GM21515 (cell line): ENCODE results near the gene PSMB8.
"Not testable (repeated sequence)": the region's sequence is repeated elsewhere in the genome, so short reads cannot be mapped to it uniquely, and the experiment has no call there.

ENCODE experiments used
- ATAC-seq: cut with Tn5 transposase; IDR thresholded peaks from one replicate; pipeline ENCODE4 v1.9.1; 2021; ENCODE audit not compliant: unreplicated experiment

The PSMB8 gene

GRCh38 chr6:32843979-32844838 lies at the start of gene PSMB8:
Gene PSMB8 (minus strand): TSS chr6:32844047. CDS start chr6:32843996, 51 bp downstream.
- peak; percentile 65 for ATAC-seq

DNA sequence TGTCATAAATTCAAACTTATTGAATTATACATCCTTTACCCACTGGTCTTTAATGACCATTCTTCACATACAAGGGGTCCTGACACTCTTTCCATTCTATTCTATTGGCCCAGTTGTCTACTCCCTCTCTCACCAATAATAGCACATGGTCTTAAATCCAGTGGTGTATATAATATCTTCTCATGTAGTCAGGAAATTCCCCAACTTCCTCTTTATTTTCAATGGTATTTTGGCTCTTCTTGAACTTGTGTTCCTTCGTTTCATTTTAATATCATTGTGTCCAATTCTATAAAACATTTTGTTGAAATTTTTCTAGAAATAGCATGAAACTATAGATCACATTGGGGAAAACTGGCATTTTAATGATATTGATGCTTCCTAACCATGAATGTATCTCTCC lies 47.0 kb upstream of the PSMB8 start:
- ATAC-seq = no peak

DNA sequence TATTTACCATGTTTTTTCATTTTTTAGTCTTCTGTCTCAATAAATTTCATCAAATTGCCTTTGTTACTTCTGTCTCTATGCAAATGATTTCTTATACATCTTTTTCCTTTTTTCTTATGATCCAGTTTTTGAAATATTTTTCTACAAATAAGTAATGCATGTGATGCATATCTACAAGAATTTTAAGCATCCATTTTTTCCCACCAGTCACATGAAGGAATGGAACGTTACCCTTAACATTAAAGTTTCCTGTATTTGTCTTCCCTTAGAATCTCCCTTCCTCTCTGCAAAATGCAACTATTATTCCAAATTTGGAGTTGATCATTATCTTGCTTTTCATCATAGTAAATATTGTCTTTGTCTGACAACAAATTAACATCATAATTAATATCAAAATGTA lies 45.7 kb upstream of the PSMB8 start:
- ATAC-seq = no peak

GRCh38 chr6:32888576-32888975 lies 44.7 kb upstream of the PSMB8 start:
- ATAC-seq = no peak

DNA sequence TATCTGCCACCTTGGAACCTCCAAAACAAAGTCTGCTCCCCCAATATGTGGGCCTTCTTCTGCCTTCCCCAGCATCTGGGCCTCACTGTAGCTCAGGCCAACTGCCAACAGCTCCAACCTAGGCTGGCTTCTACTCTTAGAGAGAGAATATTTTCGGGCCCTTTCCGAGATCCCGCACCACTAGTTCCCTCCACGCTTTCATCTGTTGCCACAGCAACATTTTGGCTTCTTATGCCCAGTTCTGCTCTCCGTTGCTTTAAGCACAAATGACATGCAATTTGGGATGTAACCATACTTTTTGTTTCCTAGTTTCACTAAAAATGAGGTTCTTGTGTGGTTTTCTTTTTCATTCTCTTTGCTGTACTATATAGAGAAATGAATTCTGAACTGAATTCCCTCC lies 43.8 kb upstream of the PSMB8 start:
- ATAC-seq = no peak

DNA sequence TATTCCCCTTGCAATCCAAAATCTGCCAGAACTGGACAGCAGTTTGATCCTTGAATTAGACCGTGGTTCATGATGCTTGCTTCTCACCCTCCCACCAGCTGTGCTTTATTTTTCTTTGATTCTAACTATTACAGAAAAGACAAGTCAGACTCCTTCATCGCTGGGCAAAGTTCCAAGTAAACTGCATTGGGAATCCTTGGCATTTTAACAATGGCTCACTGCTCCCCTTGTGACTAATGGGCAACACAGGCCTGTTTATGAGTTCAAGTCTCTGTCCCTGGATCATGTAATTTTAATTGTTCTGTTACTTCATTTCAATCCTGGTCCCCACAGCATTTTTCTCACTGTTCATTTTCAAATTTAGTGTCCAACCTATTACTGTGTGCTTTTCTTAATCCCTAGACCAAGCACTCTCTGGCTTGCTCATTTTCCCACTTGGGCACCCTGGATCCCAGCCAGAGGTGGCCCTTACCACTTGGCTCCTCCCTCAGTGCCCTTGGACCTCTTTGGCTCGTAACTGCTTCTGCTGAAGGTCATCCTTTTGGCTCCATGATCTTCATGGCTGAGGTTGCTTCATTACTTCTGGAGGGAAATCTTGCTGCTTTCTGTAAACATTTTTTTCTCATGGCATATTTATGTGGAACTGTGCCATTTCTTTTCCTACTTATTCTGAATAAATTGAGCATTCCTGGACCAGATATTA lies 43.0 kb upstream of the PSMB8 start:
- ATAC-seq = no peak

- ATAC-seq = no peak
Measured at GRCh38 chr6:32885698-32886286, 41.9 kb upstream of the PSMB8 start.

DNA sequence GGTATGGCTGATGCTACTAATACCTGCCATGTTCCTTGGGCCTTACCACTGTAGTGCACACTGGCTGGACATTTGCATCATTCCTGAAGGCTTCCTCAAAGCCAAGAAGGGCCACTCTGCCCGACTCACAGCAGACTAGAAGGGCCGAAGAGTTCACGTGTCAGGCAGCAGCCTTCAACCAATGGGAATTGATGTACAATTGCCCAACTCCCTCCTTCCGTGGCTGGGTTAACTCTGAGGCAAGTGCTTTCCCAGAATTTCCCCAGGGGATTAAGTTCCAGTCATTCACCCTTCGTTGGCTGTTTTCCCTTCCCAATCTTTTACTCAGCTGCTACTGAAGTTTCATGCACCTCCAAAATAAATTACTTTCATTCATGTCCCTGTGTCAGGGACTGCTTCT lies 39.9 kb upstream of the PSMB8 start:
- ATAC-seq = no peak

DNA sequence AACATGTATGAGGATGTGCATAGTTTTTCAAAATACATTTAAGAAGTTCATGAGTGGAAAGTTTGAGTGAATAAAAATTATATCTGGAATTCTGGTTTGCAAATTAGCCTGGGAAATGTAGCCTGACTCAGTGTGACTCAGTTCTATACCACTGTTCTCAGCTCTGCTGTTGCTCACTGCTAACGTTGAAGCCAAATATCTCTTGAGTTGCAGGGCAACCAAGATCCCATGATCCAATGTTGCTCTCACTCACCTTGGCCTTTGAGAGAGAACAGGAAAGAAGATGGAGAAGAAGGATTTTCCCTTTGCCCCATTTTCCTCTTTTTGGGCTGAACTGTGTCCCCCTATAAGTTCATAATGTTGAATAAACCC lies 39.0 kb upstream of the PSMB8 start:
- ATAC-seq = no peak

DNA sequence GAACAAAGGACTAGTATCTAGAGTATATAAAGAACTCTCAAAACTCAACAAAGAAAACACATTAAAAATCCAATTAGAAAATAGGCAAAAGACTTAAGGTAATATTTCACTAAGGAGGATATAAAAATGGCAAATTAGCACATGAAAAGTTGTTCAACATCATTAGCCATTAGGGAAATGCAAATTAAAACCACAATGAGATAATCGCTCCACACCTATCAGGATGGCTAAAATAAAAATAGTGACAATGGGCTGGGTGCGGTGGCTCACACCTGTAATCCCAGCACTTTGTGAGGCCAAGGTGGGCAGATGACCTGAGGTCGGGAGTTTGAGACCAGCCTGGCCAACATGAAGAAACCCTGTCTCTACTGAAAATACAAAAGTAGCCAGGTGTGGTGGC lies 37.1 kb upstream of the PSMB8 start:
- not testable (repeated sequence) for ATAC-seq

GRCh38 chr6:32879691-32880090 lies 35.8 kb upstream of the PSMB8 start:
- no peak for ATAC-seq

DNA sequence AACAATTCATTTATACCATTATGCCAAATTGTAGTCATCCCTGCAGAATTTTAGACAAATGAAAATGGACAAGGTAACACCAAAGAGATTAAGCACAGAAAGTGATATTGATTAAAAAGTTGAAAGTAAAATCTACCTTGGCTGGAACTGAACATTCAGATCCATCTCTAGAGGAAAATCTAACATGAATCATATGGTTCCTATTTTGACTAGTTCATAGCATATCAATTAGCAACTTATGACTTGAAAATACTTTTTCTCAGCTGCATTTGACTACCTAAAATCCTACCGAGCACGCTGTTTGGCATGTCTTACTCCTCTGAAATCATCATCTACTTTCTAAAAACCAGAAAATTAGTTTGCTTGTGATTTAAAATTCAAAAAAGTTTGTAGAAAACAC lies 32.8 kb upstream of the PSMB8 start:
- ATAC-seq = no peak

GRCh38 chr6:32873947-32874346 lies 30.1 kb upstream of the PSMB8 start:
- ATAC-seq = not testable (repeated sequence)

GRCh38 chr6:32868257-32868788 lies 24.5 kb upstream of the PSMB8 start:
- no peak for ATAC-seq

GRCh38 chr6:32867554-32868256 lies 23.9 kb upstream of the PSMB8 start:
- ATAC-seq = no peak

GRCh38 chr6:32867022-32867477 lies 23.2 kb upstream of the PSMB8 start:
- ATAC-seq = no peak

GRCh38 chr6:32865724-32866443 lies 22.0 kb upstream of the PSMB8 start:
- ATAC-seq = no peak

GRCh38 chr6:32862725-32863124 lies 18.9 kb upstream of the PSMB8 start:
- ATAC-seq = no peak

GRCh38 chr6:32860674-32861073 lies 16.8 kb upstream of the PSMB8 start:
- no peak for ATAC-seq

- ATAC-seq = no peak
Measured at GRCh38 chr6:32858194-32858593, 14.3 kb upstream of the PSMB8 start.
